GM19239 (cell line): ENCODE results near the gene KRT16.

Source experiments
- DNase-seq: peaks from one replicate; pipeline ENCODE4 v3.0.0; 2011; ENCODE audit warnings: low spot score; ENCODE audit not compliant: insufficient read length
- FAIRE-seq: peaks from 2 replicates; lab custom pipeline; 2011; peaks lifted over from hg19 to GRCh38; lab: Jason Lieb, UNC

KRT16 gene

GRCh38 chr17:41571561-41572434 lies 40.8 kb downstream of the KRT16 start, which contains the start of gene KRT9:
KRT9 (minus strand) TSS chr17:41572059; CDS start chr17:41571992, 67 bp downstream.
- DNase-seq (no peak), FAIRE-seq (no peak)

DNA sequence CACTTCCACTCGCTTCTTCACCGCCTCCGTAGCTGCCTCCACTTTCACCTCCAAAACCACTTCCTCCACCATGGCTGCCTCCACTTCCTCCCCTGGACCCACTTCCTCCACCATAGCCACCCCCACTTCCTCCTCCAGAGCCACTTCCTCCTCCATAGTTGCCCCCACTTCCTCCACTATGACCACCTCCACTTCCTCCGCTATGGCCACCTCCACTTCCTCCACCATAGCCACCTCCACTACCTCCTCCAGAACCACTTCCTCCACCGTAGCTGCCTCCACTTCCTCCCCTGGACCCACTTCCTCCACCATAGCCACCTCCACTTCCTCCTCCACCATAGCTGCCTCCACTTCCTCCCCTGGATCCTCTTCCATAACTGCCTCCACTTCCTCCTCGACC lies 45.2 kb downstream of the KRT16 start:
- FAIRE-seq (no peak), DNase-seq (no peak)

GRCh38 chr17:41565338-41565737 lies 47.2 kb downstream of the KRT16 start:
- FAIRE-seq (no peak), DNase-seq (no peak)

DNA sequence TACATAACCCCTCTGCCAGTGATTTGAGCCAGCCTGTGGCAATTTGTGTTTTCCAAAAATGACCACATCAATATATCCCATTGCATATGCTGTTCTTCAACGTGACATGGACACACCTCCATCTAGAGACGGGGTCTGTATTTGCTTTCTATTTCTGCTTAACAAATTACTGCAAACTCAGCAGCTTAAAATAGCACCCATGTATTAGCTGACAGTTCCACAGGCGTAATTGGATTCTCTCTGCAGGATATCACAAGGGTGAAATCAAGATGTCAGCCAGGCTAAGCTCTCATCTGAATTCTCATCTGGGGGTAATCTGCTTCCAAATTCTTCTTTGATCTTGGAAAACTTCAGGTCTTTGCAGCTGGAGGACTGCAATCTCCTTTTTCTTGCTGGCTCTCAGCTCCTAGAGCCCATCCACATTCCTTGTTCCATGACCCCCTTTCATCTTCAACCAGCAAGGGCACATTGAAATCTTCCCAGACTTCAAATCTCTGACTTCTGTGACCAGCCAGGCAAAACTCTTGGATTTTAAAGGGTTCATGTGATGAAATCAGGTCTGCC lies 48.9 kb downstream of the KRT16 start:
- FAIRE-seq (no peak), DNase-seq (no peak)

DNA sequence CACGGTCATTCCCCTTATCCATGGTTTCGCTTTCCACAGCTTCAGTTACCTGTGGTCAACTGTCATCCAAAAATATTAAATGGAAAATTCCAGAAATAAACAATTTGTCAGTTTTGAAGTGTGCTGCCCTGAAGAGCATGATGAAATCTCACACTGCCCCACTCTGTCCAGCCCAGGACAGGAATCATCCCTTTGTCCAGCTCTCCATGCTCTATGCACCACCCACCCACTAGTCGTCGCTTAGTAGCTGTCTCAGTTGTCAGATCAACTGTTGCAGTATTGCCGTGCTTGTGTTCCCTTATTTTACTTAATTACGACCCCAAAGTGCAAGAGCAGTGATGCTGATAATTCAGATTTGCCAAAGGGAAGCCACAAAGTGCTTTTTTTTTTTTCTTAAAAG lies 51.0 kb downstream of the KRT16 start:
- no peak for FAIRE-seq
- DNase-seq: no peak
